ENCODE measurements around the gene ENTPD2.

DNA sequence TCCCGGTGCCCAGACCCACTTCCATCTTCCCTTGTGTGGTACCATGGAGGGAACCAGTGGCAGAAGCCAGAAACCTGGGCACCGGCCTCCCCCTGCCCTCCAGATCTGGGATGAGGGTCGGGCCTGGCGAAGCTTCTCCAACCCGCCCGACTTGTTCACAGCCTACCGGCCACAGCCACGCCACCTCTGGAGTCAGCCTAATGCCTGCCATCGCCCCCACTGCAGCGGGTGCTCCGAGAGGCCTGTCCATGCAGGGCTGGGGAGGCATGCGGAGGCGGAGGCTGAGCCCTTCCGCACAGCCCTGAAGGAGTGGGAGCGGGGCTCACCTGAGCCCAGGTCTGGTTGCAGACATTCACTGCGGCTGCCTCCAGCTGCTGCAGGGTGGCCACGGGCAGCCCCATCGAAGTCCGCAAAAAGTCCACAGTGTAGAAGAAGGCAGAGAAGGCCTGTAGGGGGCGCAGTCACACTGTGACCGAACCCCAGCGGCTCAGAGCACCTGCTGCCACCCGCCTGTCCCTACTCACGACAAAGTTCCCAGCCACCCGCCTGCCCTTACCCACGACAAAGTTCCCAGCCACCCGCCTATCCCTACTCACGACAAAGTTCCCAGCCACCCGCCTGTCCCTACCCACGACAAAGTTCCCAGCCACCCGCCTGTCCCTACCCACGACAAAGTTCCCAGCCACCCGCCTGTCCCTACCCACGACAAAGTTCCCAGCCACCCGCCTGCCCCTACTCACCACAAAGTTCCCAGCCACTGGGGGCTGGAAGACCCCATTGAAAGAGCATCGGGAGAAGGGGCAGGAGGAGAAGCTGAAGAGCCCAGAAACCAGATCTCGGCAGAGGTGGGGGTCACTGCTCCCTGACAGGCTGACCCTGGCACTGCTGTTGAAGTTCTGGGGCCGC lies 4.1 kb downstream of the ENTPD2 start:
- TF ChIP-seq, protein P1, sequence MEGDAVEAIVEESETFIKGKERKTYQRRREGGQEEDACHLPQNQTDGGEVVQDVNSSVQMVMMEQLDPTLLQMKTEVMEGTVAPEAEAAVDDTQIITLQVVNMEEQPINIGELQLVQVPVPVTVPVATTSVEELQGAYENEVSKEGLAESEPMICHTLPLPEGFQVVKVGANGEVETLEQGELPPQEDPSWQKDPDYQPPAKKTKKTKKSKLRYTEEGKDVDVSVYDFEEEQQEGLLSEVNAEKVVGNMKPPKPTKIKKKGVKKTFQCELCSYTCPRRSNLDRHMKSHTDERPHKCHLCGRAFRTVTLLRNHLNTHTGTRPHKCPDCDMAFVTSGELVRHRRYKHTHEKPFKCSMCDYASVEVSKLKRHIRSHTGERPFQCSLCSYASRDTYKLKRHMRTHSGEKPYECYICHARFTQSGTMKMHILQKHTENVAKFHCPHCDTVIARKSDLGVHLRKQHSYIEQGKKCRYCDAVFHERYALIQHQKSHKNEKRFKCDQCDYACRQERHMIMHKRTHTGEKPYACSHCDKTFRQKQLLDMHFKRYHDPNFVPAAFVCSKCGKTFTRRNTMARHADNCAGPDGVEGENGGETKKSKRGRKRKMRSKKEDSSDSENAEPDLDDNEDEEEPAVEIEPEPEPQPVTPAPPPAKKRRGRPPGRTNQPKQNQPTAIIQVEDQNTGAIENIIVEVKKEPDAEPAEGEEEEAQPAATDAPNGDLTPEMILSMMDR (IDR thresholded peaks at IDR 0.05), result peak; percentile 29 to 65 (median 50)
- TF ChIP-seq POLR2A (IDR thresholded peaks at IDR 0.05), result no peak
